Measurements from ENCODE around the gene ZIC5.

ZIC5 gene

DNA sequence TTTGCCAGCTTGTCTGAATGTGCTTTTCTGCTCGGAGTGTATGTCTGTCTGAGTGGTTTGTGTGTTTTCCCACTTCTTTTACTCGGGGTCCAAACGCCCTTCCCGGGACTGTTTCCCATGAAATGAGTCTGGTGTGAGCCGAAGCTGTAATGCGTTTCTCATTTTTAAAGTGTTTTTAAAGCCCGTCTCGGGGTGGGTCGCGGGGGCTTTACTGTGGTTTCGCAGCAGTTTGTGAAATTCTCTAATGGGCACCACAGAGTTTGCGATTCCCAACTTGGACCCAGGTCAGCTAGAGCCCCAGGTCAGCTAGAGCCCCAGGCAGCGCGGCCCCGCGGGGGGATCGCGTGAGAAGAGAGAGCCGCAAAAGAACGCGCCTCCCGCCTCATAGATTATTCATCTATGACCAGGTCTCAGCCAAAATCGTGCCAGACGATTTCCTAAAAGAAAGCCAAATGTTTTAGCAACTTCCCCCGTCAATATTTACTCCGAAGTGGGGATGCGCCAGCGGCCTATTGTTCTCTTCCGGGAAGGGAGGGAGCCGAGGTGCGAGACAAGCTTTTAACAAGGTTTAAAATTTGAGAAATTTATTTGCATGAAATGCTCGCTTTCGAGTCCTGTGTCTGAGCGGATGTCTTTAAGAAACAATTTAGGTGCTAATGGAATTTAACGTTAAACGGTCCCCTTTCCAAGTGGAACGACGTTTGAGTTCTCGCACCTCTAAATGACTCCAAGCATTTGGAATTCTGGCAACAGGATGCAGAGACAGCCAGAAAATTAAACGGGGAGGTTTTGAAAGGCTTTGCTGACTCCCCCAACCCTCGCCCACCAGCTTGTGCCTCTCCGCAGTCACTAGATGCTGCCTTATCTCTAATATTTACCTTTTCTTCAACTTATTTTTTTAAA lies 12.2 kb upstream of the ZIC5 start:
- Histone ChIP-seq H3K4me1 (ENCODE audit: control extremely low read depth in 1 of 4, control insufficient read depth in 4 of 4, insufficient read depth in 4 of 4, low read length in 3 of 4) (peaks cover 0 to 36% (median 21%) of the 10 kb centered on the region in 4 experiments), H3K27ac (ENCODE audit: insufficient read depth in 1 of 2, low read depth in 1 of 2, low read length in 2 of 2, poor library complexity in 1 of 2, severe bottlenecking in 2 of 2) (no peak overlapping the region), H3K4me3 (ENCODE audit: control insufficient read depth in 1 of 7, extremely low read depth in 1 of 7, insufficient read depth in 4 of 7, low read depth in 2 of 7, low read length in 6 of 7) (no peak overlapping the region), H3K27me3 (replicated peaks in 2 of 5; ENCODE audit: control insufficient read depth in 4 of 5, insufficient read depth in 5 of 5, low read length in 4 of 5) (peaks cover 20 to 95% (median 50%) of the 10 kb centered on the region in 5 experiments), H3K9me3 (ENCODE audit: control extremely low read depth in 1 of 5, control insufficient read depth in 4 of 5, insufficient read depth in 2 of 5, low read depth in 1 of 5, low read length in 4 of 5) (peaks cover 0 to 8% (median 0%) of the 10 kb centered on the region in 5 experiments), H3K36me3 (ENCODE audit: control insufficient read depth in 4 of 4, insufficient read depth in 4 of 4, low read length in 3 of 4) (no peaks in the 10 kb centered on the region)
- ChIA-PET CTCF (interaction anchor here (1.0 to 2.5 kb wide), 5 partner anchors 9 to 24 kb away, joined by 3 to 8 read pairs (median 4); no protein-coding TSS in a partner anchor), POLR2A (interaction anchor here (1.4 kb wide), 1 partner anchor 10 kb away, joined by 3 read pairs; no protein-coding TSS in a partner anchor)
- peak in 1 of 3 donors; percentile 36 for DNase-seq
- 10% methylated on average over 34 of the region's 42 CpGs for WGBS (ENCODE audit: insufficient coverage)

DNA sequence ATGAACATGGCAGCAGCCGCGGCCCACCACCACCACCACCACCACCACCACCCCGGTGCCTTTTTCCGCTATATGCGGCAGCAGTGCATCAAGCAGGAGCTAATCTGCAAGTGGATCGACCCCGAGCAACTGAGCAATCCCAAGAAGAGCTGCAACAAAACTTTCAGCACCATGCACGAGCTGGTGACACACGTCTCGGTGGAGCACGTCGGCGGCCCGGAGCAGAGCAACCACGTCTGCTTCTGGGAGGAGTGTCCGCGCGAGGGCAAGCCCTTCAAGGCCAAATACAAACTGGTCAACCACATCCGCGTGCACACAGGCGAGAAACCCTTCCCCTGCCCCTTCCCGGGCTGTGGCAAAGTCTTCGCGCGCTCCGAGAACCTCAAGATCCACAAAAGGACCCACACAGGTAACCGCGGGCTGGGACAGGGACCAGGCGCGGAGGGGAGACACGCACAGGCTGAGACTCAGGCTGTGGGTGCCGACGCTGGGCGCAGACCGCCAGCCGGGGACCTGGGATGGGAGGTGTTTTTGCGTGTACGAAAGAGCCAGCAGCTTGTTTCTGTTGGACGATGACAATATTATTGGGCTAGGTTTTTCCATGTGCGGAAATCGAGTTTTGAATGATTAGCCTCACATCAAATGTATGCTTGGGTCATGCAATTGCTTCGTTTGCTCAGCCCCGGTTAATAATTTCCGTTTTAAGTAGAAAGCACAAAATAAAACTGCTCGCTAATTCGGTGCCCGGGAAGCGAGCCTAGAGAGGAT lies 11.3 kb upstream of the ZIC5 start:
- Histone ChIP-seq H3K9me3 (ENCODE audit: control extremely low read depth in 1 of 5, control insufficient read depth in 4 of 5, insufficient read depth in 2 of 5, low read depth in 1 of 5, low read length in 4 of 5) (peaks cover 0 to 8% (median 0%) of the 10 kb centered on the region in 5 experiments), H3K36me3 (ENCODE audit: control insufficient read depth in 4 of 4, insufficient read depth in 4 of 4, low read length in 3 of 4) (no peaks in the 10 kb centered on the region), H3K27me3 (replicated peaks in 2 of 5; ENCODE audit: control insufficient read depth in 4 of 5, insufficient read depth in 5 of 5, low read length in 4 of 5) (peaks cover 24 to 95% (median 51%) of the 10 kb centered on the region in 5 experiments), H3K4me3 (ENCODE audit: control insufficient read depth in 1 of 7, extremely low read depth in 1 of 7, insufficient read depth in 4 of 7, low read depth in 2 of 7, low read length in 6 of 7) (no peak overlapping the region), H3K27ac (ENCODE audit: insufficient read depth in 1 of 2, low read depth in 1 of 2, low read length in 2 of 2, poor library complexity in 1 of 2, severe bottlenecking in 2 of 2) (no peak overlapping the region), H3K4me1 (ENCODE audit: control extremely low read depth in 1 of 4, control insufficient read depth in 4 of 4, insufficient read depth in 4 of 4, low read length in 3 of 4) (peaks cover 0 to 40% (median 26%) of the 10 kb centered on the region in 4 experiments)
- peak in 1 of 3 donors; percentile 51 for DNase-seq
- WGBS (ENCODE audit: insufficient coverage) = 10% methylated on average over 29 of the region's 48 CpGs
- ChIA-PET POLR2A (interaction anchor here (1.4 kb wide), 1 partner anchor 9 kb away, joined by 3 read pairs; no protein-coding TSS in a partner anchor), CTCF (interaction anchor here (1.4 to 2.5 kb wide), 3 partner anchors 9 to 23 kb away, joined by 3 to 8 read pairs (median 5); no protein-coding TSS in a partner anchor)

DNA sequence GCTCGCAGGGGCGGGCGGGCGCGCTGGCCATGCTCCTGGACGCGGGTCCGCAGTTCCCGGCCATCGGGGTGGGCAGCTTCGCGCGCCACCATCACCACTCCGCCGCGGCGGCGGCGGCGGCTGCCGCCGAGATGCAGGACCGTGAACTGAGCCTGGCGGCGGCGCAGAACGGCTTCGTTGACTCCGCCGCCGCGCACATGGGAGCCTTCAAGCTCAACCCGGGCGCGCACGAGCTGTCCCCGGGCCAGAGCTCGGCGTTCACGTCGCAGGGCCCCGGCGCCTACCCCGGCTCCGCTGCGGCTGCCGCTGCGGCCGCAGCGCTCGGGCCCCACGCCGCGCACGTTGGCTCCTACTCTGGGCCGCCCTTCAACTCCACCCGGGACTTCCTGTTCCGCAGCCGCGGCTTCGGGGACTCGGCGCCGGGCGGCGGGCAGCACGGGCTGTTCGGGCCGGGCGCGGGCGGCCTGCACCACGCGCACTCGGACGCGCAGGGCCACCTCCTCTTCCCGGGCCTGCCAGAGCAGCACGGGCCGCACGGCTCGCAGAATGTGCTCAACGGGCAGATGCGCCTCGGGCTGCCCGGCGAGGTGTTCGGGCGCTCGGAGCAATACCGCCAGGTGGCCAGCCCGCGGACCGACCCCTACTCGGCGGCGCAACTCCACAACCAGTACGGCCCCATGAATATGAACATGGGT lies 10.6 kb upstream of the ZIC5 start:
- DNase-seq = peak in 1 of 3 donors; percentile 62
- H3K27ac ChIP-seq (ENCODE audit: insufficient read depth in 1 of 2, low read depth in 1 of 2, low read length in 2 of 2, poor library complexity in 1 of 2, severe bottlenecking in 2 of 2) = no peak overlapping the region
- peaks cover 0 to 8% (median 0%) of the 10 kb centered on the region in 5 experiments for H3K9me3 ChIP-seq (ENCODE audit: control extremely low read depth in 1 of 5, control insufficient read depth in 4 of 5, insufficient read depth in 2 of 5, low read depth in 1 of 5, low read length in 4 of 5)
- under 1% methylated on average over 96 of the region's 98 CpGs for WGBS (ENCODE audit: insufficient coverage)
- H3K4me1 ChIP-seq (ENCODE audit: control extremely low read depth in 1 of 4, control insufficient read depth in 4 of 4, insufficient read depth in 4 of 4, low read length in 3 of 4) = peaks cover 0 to 40% (median 26%) of the 10 kb centered on the region in 4 experiments
- POLR2A ChIA-PET = interaction anchor here (0.8 kb wide), 1 partner anchor 12 kb away, joined by 3 read pairs; no protein-coding TSS in a partner anchor
- H3K4me3 ChIP-seq (ENCODE audit: control insufficient read depth in 1 of 7, extremely low read depth in 1 of 7, insufficient read depth in 4 of 7, low read depth in 2 of 7, low read length in 6 of 7) = peak overlapping the region in 2 of 7 experiments; percentile 26 to 33
- H3K27me3 ChIP-seq (replicated peaks in 2 of 5; ENCODE audit: control insufficient read depth in 4 of 5, insufficient read depth in 5 of 5, low read length in 4 of 5) = peaks cover 22 to 95% (median 52%) of the 10 kb centered on the region in 5 experiments
- H3K36me3 ChIP-seq (ENCODE audit: control insufficient read depth in 4 of 4, insufficient read depth in 4 of 4, low read length in 3 of 4) = no peaks in the 10 kb centered on the region
- CTCF ChIA-PET = interaction anchor here (1.4 to 2.5 kb wide), 2 partner anchors 8 to 10 kb away, joined by 5 to 8 read pairs; no protein-coding TSS in a partner anchor

DNA sequence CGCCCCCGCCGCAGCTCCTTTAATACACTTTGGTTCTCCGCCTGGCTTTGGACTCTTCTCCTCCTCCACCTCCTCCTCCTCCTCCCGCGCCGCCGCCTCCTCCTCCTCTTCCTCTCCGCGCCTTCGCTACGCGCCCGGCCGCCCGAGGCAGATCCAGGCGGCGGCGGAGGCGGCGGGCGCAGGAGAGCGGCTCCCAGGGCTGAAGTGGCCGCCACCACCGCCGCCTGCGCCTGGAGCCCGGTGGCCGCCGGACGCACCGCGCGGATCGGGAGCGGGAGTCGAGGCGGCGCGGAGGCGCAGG lies 10.1 kb upstream of the ZIC5 start, which contains the start of gene ZIC2:
TSS of gene ZIC2 (plus strand) at position 50 of the 301 bp plus-strand sequence. CDS start 281 bp downstream, outside the sequence.
- WGBS (ENCODE audit: insufficient coverage) = 1% methylated on average over 25 of the region's 41 CpGs
- H3K27ac ChIP-seq (ENCODE audit: insufficient read depth in 1 of 2, low read depth in 1 of 2, low read length in 2 of 2, poor library complexity in 1 of 2, severe bottlenecking in 2 of 2) = no peak within 1 kb of the TSS
- DNase-seq = peak in 1 of 3 donors; percentile 19
- peaks cover 20 to 95% (median 50%) of the 10 kb centered on the region in 5 experiments for H3K27me3 ChIP-seq (replicated peaks in 2 of 5; ENCODE audit: control insufficient read depth in 4 of 5, insufficient read depth in 5 of 5, low read length in 4 of 5)
- peak within 1 kb of the TSS in 3 of 7 experiments; percentile 8 to 48 (median 26) for H3K4me3 ChIP-seq (ENCODE audit: control insufficient read depth in 1 of 7, extremely low read depth in 1 of 7, insufficient read depth in 4 of 7, low read depth in 2 of 7, low read length in 6 of 7)
- H3K9me3 ChIP-seq (ENCODE audit: control extremely low read depth in 1 of 5, control insufficient read depth in 4 of 5, insufficient read depth in 2 of 5, low read depth in 1 of 5, low read length in 4 of 5) = peaks cover 0 to 8% (median 0%) of the 10 kb centered on the region in 5 experiments
- no peaks in the 10 kb centered on the region for H3K36me3 ChIP-seq (ENCODE audit: control insufficient read depth in 4 of 4, insufficient read depth in 4 of 4, low read length in 3 of 4)
- ChIA-PET CTCF (interaction anchor here (0.9 to 1.4 kb wide), 2 partner anchors 10 kb away, joined by 3 to 5 read pairs; no protein-coding TSS in a partner anchor), POLR2A (interaction anchor here (0.8 kb wide), 1 partner anchor 12 kb away, joined by 3 read pairs; no protein-coding TSS in a partner anchor)
- peaks cover 0 to 40% (median 26%) of the 10 kb centered on the region in 4 experiments for H3K4me1 ChIP-seq (ENCODE audit: control extremely low read depth in 1 of 4, control insufficient read depth in 4 of 4, insufficient read depth in 4 of 4, low read length in 3 of 4)

DNA sequence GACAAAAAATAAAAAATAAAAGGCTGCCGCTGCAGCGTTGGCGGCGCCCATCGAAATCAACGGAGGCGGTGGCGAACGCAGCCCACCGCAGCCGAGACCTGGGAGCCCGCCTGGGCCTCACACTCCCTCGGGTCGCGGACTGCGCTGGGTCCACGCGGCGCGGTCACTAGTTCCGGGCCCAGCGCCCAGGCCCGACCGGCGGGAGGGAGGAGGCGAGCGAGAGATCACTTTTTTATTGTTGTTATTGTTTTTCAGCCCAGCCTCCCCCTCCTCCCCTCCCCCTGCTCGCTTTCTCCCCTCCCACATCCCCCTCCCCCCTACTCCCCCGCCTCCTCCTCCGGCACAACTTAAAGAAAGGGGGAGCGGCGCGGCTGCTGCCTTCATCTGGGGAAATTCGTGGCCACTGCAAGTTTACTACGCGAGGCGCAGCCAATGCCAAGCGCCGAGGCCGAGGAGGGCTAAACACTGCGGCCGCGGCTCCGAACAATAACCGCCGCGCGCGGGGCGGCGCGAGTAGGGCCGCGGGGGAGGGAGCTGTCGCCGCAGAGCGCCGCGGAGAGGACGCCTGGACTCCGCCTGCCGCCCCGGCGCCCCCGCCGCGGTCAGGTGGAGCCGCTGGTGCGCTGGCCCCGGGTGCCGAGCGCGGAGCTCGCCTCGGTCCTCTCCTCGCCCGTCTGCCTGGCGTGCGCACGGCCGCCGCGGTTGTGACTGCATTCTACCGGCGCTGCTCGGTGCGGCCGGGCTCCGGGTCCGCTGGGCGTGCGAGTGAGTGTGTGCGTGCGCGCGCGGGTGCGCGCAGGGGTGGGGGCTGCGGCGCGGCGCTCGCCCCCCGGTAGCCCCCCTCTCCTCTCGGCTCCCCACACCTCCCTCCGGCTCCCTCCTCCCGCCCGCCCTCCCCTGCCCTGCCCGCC lies 9.5 kb upstream of the ZIC5 start:
- Histone ChIP-seq H3K4me1 (ENCODE audit: control extremely low read depth in 1 of 4, control insufficient read depth in 4 of 4, insufficient read depth in 4 of 4, low read length in 3 of 4) (peaks cover 0 to 40% (median 26%) of the 10 kb centered on the region in 4 experiments), H3K9me3 (ENCODE audit: control extremely low read depth in 1 of 5, control insufficient read depth in 4 of 5, insufficient read depth in 2 of 5, low read depth in 1 of 5, low read length in 4 of 5) (peaks cover 0 to 11% (median 0%) of the 10 kb centered on the region in 5 experiments), H3K4me3 (ENCODE audit: control insufficient read depth in 1 of 7, extremely low read depth in 1 of 7, insufficient read depth in 4 of 7, low read depth in 2 of 7, low read length in 6 of 7) (peak overlapping the region in 3 of 7 experiments; percentile 8 to 48 (median 26)), H3K36me3 (ENCODE audit: control insufficient read depth in 4 of 4, insufficient read depth in 4 of 4, low read length in 3 of 4) (no peaks in the 10 kb centered on the region), H3K27me3 (replicated peaks in 2 of 5; ENCODE audit: control insufficient read depth in 4 of 5, insufficient read depth in 5 of 5, low read length in 4 of 5) (peaks cover 21 to 95% (median 47%) of the 10 kb centered on the region in 5 experiments), H3K27ac (ENCODE audit: insufficient read depth in 1 of 2, low read depth in 1 of 2, low read length in 2 of 2, poor library complexity in 1 of 2, severe bottlenecking in 2 of 2) (no peak overlapping the region)
- CTCF ChIA-PET = interaction anchor here (0.9 kb wide), 1 partner anchor 10 kb away, joined by 3 read pairs; no protein-coding TSS in a partner anchor
- peak in 1 of 3 donors; percentile 37 for DNase-seq
- POLR2A ChIA-PET = interaction anchor here (0.6 to 1.4 kb wide), 2 partner anchors 14 to 43 kb away, joined by 3 read pairs; no protein-coding TSS in a partner anchor
- under 1% methylated on average over 71 of the region's 110 CpGs for WGBS (ENCODE audit: insufficient coverage)
